Peyer's patch (tissue), 4 donors: ENCODE measurements around the gene SYT13. TPM values are rescaled to one million over a fixed set of nuclear protein-coding genes. Genes with fewer than 3 reads are reported as not detected.
A peak's percentile ranks its signal among the peaks of the same experiment; 100 is the strongest.

ENCODE experiments used
- DNase-seq, 3 donors: peaks; one replicate each; pipeline ENCODE4 v3.0.0-alpha.2; 2017 to 2019
- H3K27ac ChIP-seq, 4 donors: fragments of 200-600 bp; sonication (generic); one replicate each; pipeline ENCODE4 v1.5.1; 2016 to 2019
- H3K27me3 ChIP-seq, 2 donors: fragments of 200-600 bp; sonication (generic); one replicate each; pipeline ENCODE4 v1.5.1; 2019
- H3K36me3 ChIP-seq, 3 donors: fragments of 200-600 bp; sonication (generic); one replicate each; pipeline ENCODE4 v1.5.1; 2016 to 2019
- H3K4me1 ChIP-seq, 4 donors: fragments of 200-600 bp; sonication (generic); one replicate each; pipeline ENCODE4 v1.5.1; 2016 to 2019
- H3K4me3 ChIP-seq, 4 donors: fragments of 200-600 bp; sonication (generic); 1 replicate in 3 of 4; 2 replicates in 1 of 4; pipeline ENCODE4 v1.5.1; 2016 to 2019; ENCODE audit warnings: mild to moderate bottlenecking in 1 of 4
- H3K9me3 ChIP-seq, 4 donors: fragments of 200-600 bp; sonication (generic); one replicate each; pipeline ENCODE4 v1.5.1; 2016 to 2019; ENCODE audit warnings: mild to moderate bottlenecking in 1 of 4
- CTCF ChIP-seq, 6 experiments: fragments of 450-650 bp in 4 of 6; fragments of 200-600 bp in 2 of 6; sonication (generic) in 1 of 6; IDR thresholded peaks; one replicate each; pipeline ENCODE4 v1.5.1; 2017 to 2019; ENCODE audit warnings: antibody characterized with exemption in 6 of 6, mild to moderate bottlenecking in 3 of 6, moderate library complexity in 1 of 6
- POLR2A ChIP-seq, 2 donors: fragments of 450-650 bp; IDR thresholded peaks; one replicate each; pipeline ENCODE4 v1.5.1; 2017; ENCODE audit warnings: antibody characterized with exemption in 2 of 2, mild to moderate bottlenecking in 2 of 2, moderate library complexity in 2 of 2
- total RNA-seq, 4 donors: library from RNA; depleted of rRNA; stranded (reverse); fragments of >200 nt; gene quantifications; one replicate each; pipeline ENCODE4 v1.1.0, GENCODE V29; 2016

Gene SYT13
- total RNA-seq, 4 donors from 2014 or later: 15.4 to 41.3 (median 25.2) TPM

- H3K4me1 ChIP-seq: peaks cover 0 to 22% (median 0%) of the 10 kb centered on the region in 4 donors
- peaks cover 0 to 9% (median 0%) of the 10 kb centered on the region in 3 donors for H3K36me3 ChIP-seq
- H3K4me3 ChIP-seq: no peak overlapping the region
- H3K27me3 ChIP-seq: no peaks in the 10 kb centered on the region
- H3K27ac ChIP-seq: peak overlapping the region; percentile 17 to 82 (median 71)
- no peak for TF ChIP-seq POLR2A (IDR thresholded peaks at IDR 0.05)
- TF ChIP-seq CTCF (IDR thresholded peaks at IDR 0.05): no peak
- no peak for DNase-seq
- H3K9me3 ChIP-seq: no peaks in the 10 kb centered on the region
Measured at GRCh38 chr11:45210846-45211245, 75.3 kb downstream of the SYT13 start.

GRCh38 chr11:45209891-45210699 lies 76.0 kb downstream of the SYT13 start:
- H3K36me3 ChIP-seq: peaks cover 0 to 9% (median 0%) of the 10 kb centered on the region in 3 donors
- H3K4me1 ChIP-seq: peaks cover 0 to 22% (median 0%) of the 10 kb centered on the region in 4 donors
- H3K9me3 ChIP-seq: no peaks in the 10 kb centered on the region
- H3K4me3 ChIP-seq: peak overlapping the region in 1 of 4 donors; percentile 8
- peak; percentile 21 to 70 (median 64) for DNase-seq
- H3K27me3 ChIP-seq: no peaks in the 10 kb centered on the region
- TF ChIP-seq POLR2A (IDR thresholded peaks at IDR 0.05) (no peak), CTCF (IDR thresholded peaks at IDR 0.05) (no peak)
- peak overlapping the region; percentile 57 to 82 (median 71) for H3K27ac ChIP-seq

- Histone ChIP-seq H3K9me3 (no peaks in the 10 kb centered on the region), H3K27me3 (no peaks in the 10 kb centered on the region), H3K4me1 (peaks cover 0 to 22% (median 0%) of the 10 kb centered on the region in 4 donors), H3K4me3 (peak overlapping the region in 1 of 4 donors; percentile 8), H3K36me3 (peaks cover 0 to 13% (median 0%) of the 10 kb centered on the region in 3 donors), H3K27ac (peak overlapping the region; percentile 51 to 82 (median 66))
- TF ChIP-seq POLR2A (IDR thresholded peaks at IDR 0.05) (no peak), CTCF (IDR thresholded peaks at IDR 0.05) (no peak)
- no peak for DNase-seq
Measured at GRCh38 chr11:45209000-45209879, 76.9 kb downstream of the SYT13 start.

GRCh38 chr11:45208135-45208534 lies 78.0 kb downstream of the SYT13 start:
- peaks cover 0 to 11% (median 0%) of the 10 kb centered on the region in 3 donors for H3K36me3 ChIP-seq
- H3K4me1 ChIP-seq: peaks cover 0 to 22% (median 0%) of the 10 kb centered on the region in 4 donors
- no peak overlapping the region for H3K4me3 ChIP-seq
- no peak for DNase-seq
- H3K27ac ChIP-seq: no peak overlapping the region
- no peak for TF ChIP-seq CTCF (IDR thresholded peaks at IDR 0.05)
- TF ChIP-seq POLR2A (IDR thresholded peaks at IDR 0.05): no peak
- H3K27me3 ChIP-seq: no peaks in the 10 kb centered on the region
- no peaks in the 10 kb centered on the region for H3K9me3 ChIP-seq

GRCh38 chr11:45205978-45206377 lies 80.2 kb downstream of the SYT13 start:
- Histone ChIP-seq H3K9me3 (no peaks in the 10 kb centered on the region), H3K36me3 (peaks cover 0 to 3% (median 0%) of the 10 kb centered on the region in 3 donors), H3K27me3 (no peaks in the 10 kb centered on the region), H3K4me1 (peaks cover 0 to 16% (median 0%) of the 10 kb centered on the region in 4 donors), H3K4me3 (no peak overlapping the region), H3K27ac (no peak overlapping the region)
- TF ChIP-seq CTCF (IDR thresholded peaks at IDR 0.05) (no peak), POLR2A (IDR thresholded peaks at IDR 0.05) (no peak)
- DNase-seq: no peak
